HUDEP-2 (cell line): ENCODE data around the gene OLR1.

Experiments
- DNase-seq, 76 experiments: peaks; one replicate each; lab custom pipeline; 2025; ENCODE audit not compliant: unreplicated experiment in 76 of 76; lab: John Stamatoyannopoulos, UW

Gene OLR1

GRCh38 chr12:10154145-10154496 lies 17.8 kb downstream of the OLR1 start:
- DNase-seq: no peak

- peak in 28 of 76 experiments; percentile 1 to 49 (median 10) for DNase-seq
Observed at GRCh38 chr12:10153271-10154144, 18.4 kb downstream of the OLR1 start.

- no peak for DNase-seq
Observed at GRCh38 chr12:10151621-10152020, 20.3 kb downstream of the OLR1 start.

- DNase-seq: no peak
Observed at GRCh38 chr12:10147714-10148403, 24.1 kb downstream of the OLR1 start.

GRCh38 chr12:10142976-10143589 lies 28.8 kb downstream of the OLR1 start:
- no peak for DNase-seq

- DNase-seq: peak in 10 of 76 experiments; percentile 0 to 32 (median 9)
Observed at GRCh38 chr12:10140001-10140400, 31.9 kb downstream of the OLR1 start.

- DNase-seq: no peak
Observed at GRCh38 chr12:10136637-10137205, 35.2 kb downstream of the OLR1 start.

GRCh38 chr12:10135126-10135525 lies 36.8 kb downstream of the OLR1 start:
- no peak for DNase-seq

- no peak for DNase-seq
Observed at GRCh38 chr12:10132850-10133370, 39.0 kb downstream of the OLR1 start.

- no peak for DNase-seq
Observed at GRCh38 chr12:10131111-10131690, 40.7 kb downstream of the OLR1 start.

- no peak for DNase-seq
Observed at GRCh38 chr12:10130042-10130441, 41.9 kb downstream of the OLR1 start, which contains the start of gene CLEC7A. Gene CLEC7A (minus strand): TSS chr12:10130199. CDS start chr12:10130082, 117 bp downstream.

- no peak for DNase-seq
Observed at GRCh38 chr12:10128687-10129086, 43.2 kb downstream of the OLR1 start.

GRCh38 chr12:10126413-10126812 lies 45.5 kb downstream of the OLR1 start:
- no peak for DNase-seq

GRCh38 chr12:10122689-10123088 lies 49.2 kb downstream of the OLR1 start:
- DNase-seq: no peak

GRCh38 chr12:10121278-10121677 lies 50.7 kb downstream of the OLR1 start:
- no peak for DNase-seq

- no peak for DNase-seq
Observed at GRCh38 chr12:10119066-10119465, 52.9 kb downstream of the OLR1 start.

- DNase-seq: no peak
Observed at GRCh38 chr12:10115890-10116289, 56.0 kb downstream of the OLR1 start.

- DNase-seq: no peak
Observed at GRCh38 chr12:10115311-10115710, 56.6 kb downstream of the OLR1 start.

- DNase-seq: no peak
Observed at GRCh38 chr12:10113920-10114319, 58.0 kb downstream of the OLR1 start.

GRCh38 chr12:10113075-10113474 lies 58.9 kb downstream of the OLR1 start:
- no peak for DNase-seq

- DNase-seq: no peak
Observed at GRCh38 chr12:10111451-10111850, 60.5 kb downstream of the OLR1 start.
